Measurements from ENCODE around the gene IL4.
"Not testable (repeated sequence)": the region's sequence is repeated elsewhere in the genome, so short reads cannot be mapped to it uniquely, and the experiment has no call there.

IL4 gene

GRCh38 chr5:132689513-132689912 is 15.7 kb downstream of the IL4 start:
- no peak overlapping the region for H3K4me3 ChIP-seq (ENCODE audit: low read depth, low read length)
- no peak for DNase-seq (ENCODE audit: low read depth)
- TF ChIP-seq MYC (IDR thresholded peaks at IDR 0.05; ENCODE audit: low read depth, low read length) (no peak), CTCF (IDR thresholded peaks at IDR 0.05; ENCODE audit: low read depth, low read length) (no peak)

DNA sequence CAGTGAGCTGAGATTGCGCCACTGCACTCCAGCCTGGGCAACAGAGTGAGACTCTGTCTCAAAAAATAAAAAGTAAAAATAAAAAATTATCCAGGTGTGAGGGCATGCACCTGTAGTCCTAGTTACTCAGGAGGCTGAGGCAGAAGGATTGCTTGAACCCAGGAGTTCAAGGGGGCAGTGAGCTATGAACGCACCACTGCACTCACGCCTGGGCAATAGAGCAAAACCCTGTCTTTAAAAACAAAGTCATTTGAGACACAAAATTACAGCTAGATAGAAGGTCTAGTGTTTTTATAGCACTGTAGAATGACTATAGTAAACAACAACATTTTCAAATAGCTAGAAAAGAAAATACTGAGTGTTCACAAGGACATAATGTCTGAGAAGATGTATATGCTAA is 16.4 kb downstream of the IL4 start:
- no peak for DNase-seq (ENCODE audit: low read depth)
- no peak for TF ChIP-seq CTCF (IDR thresholded peaks at IDR 0.05; ENCODE audit: low read depth, low read length)
- TF ChIP-seq, protein P1, sequence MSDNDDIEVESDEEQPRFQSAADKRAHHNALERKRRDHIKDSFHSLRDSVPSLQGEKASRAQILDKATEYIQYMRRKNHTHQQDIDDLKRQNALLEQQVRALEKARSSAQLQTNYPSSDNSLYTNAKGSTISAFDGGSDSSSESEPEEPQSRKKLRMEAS (IDR thresholded peaks at IDR 0.05; ENCODE audit: low read depth, low read length) = no peak
- no peak for TF ChIP-seq MYC (IDR thresholded peaks at IDR 0.05; ENCODE audit: low read depth, low read length)
- no peak for TF ChIP-seq POLR2A (IDR thresholded peaks at IDR 0.05; ENCODE audit: extremely low read depth, insufficient read length)
- no peak overlapping the region for H3K4me3 ChIP-seq (ENCODE audit: low read depth, low read length)

- DNase-seq (ENCODE audit: low read depth); H3K4me3 ChIP-seq (ENCODE audit: low read depth, low read length): not testable (repeated sequence)
Observed at GRCh38 chr5:132691755-132692631, 18.2 kb downstream of the IL4 start.

- TF ChIP-seq, protein P1 (IDR thresholded peaks at IDR 0.05; ENCODE audit: low read depth, low read length) = no peak
- no peak for TF ChIP-seq MYC (IDR thresholded peaks at IDR 0.05; ENCODE audit: low read depth, low read length)
- TF ChIP-seq CTCF (IDR thresholded peaks at IDR 0.05; ENCODE audit: low read depth, low read length) = no peak
- no peak for TF ChIP-seq POLR2A (IDR thresholded peaks at IDR 0.05; ENCODE audit: extremely low read depth, insufficient read length)
- no peak for DNase-seq (ENCODE audit: low read depth)
- H3K4me3 ChIP-seq (ENCODE audit: low read depth, low read length) = no peak overlapping the region
Observed at GRCh38 chr5:132692632-132692967, 18.8 kb downstream of the IL4 start.

DNA sequence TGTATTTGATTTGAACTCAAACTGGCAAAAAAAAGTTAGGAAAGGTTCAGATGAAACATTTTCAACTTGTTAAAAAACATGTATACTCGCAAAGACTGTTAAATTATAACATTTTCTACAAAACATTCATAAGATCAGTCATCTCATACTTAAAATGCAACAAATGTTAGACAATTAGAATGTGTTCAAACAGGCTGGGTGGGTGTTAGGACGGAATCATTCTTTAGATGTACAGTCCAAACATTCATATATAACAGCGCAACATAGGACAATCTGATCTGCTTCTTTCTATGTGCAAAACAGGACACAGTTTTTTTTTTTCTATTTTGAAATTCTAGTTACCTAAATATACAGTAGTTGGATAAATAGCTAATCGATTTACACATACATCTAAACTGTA is 22.2 kb downstream of the IL4 start:
- TF ChIP-seq POLR2A (IDR thresholded peaks at IDR 0.05; ENCODE audit: extremely low read depth, insufficient read length) = no peak
- TF ChIP-seq MYC (IDR thresholded peaks at IDR 0.05; ENCODE audit: low read depth, low read length) = no peak
- no peak for DNase-seq (ENCODE audit: low read depth)
- no peak overlapping the region for H3K4me3 ChIP-seq (ENCODE audit: low read depth, low read length)

DNA sequence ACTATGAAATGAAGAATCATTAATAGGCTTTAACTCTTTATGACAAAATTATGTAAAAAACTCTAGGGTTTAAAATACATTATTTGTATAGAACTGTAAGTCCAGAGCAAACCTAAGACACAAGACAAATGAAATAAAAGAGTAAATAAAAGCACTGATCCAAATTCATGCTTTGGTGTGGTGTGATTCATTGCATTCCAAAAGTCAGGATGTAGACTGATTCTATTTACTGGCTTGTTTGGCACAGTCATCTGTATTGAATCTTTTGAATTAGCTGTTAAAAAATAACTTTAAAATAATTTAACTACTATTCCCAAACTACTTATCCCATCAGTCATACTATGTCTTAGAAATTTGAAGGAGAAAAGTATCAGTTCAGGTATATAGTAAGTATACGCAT is 31.1 kb downstream of the IL4 start:
- TF ChIP-seq CTCF (IDR thresholded peaks at IDR 0.05; ENCODE audit: low read depth, low read length) (no peak), POLR2A (IDR thresholded peaks at IDR 0.05; ENCODE audit: extremely low read depth, insufficient read length) (no peak), MYC (IDR thresholded peaks at IDR 0.05; ENCODE audit: low read depth, low read length) (no peak)
- TF ChIP-seq, protein P1 (IDR thresholded peaks at IDR 0.05; ENCODE audit: low read depth, low read length) = no peak
- no peak for DNase-seq (ENCODE audit: low read depth)
- H3K4me3 ChIP-seq (ENCODE audit: low read depth, low read length) = no peak overlapping the region

DNA sequence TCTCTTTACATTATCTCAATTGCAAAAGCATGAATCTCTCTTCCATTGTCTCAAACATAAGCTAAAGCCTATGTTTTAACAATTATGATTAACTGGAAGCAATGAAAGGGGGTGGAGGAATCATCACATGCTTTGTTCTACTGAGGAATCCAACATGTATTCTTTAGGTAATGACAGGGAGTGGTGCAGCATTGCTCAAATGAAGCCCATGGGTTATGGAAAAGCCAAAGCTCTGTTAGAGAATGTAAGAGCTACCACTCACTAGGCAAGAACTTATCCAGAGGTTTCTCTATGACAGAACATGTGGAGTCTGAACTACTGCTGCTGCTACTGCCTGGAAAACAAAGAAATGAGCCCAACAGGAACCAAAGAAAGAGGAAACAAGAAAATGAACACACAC is 34.9 kb downstream of the IL4 start:
- TF ChIP-seq MYC (IDR thresholded peaks at IDR 0.05; ENCODE audit: low read depth, low read length) (no peak), POLR2A (IDR thresholded peaks at IDR 0.05; ENCODE audit: extremely low read depth, insufficient read length) (no peak), CTCF (IDR thresholded peaks at IDR 0.05; ENCODE audit: low read depth, low read length) (no peak)
- TF ChIP-seq, protein P1 (IDR thresholded peaks at IDR 0.05; ENCODE audit: low read depth, low read length) = no peak
- no peak overlapping the region for H3K4me3 ChIP-seq (ENCODE audit: low read depth, low read length)
- no peak for DNase-seq (ENCODE audit: low read depth)
